NT2/D1 (cell line): ENCODE measurements around the gene CLEC5A.

Experiments used
- DNase-seq: peaks from one replicate; pipeline ENCODE4 v3.0.0-alpha.2; 2011; ENCODE audit warnings: low read depth, low spot score
- H3K27me3 ChIP-seq: 2 replicates; pipeline ENCODE4 v1.6.0; 2011; ENCODE audit warnings: mild to moderate bottlenecking; ENCODE audit not compliant: insufficient read length, insufficient read depth
- H3K36me3 ChIP-seq: 2 replicates; pipeline ENCODE4 v1.6.1; 2011; ENCODE audit warnings: mild to moderate bottlenecking, low read length, mixed read lengths; ENCODE audit not compliant: insufficient read depth, insufficient read length
- H3K4me1 ChIP-seq: 2 replicates; pipeline ENCODE4 v1.5.1; 2011; ENCODE audit not compliant: insufficient read depth, insufficient read length
- H3K4me3 ChIP-seq: 2 replicates; pipeline ENCODE4 v1.5.1; 2011; ENCODE audit warnings: low read depth; ENCODE audit not compliant: insufficient read length
- H3K9ac ChIP-seq: 2 replicates; pipeline ENCODE4 v1.6.0; 2011; ENCODE audit warnings: low read depth; ENCODE audit not compliant: insufficient read length
- H3K9me3 ChIP-seq: 2 replicates; pipeline ENCODE4 v1.5.1; 2011; ENCODE audit warnings: mild to moderate bottlenecking, low read length; ENCODE audit not compliant: insufficient read depth
- SUZ12 ChIP-seq: IDR thresholded peaks from 2 replicates; pipeline ENCODE4 v1.6.1; 2011; ENCODE audit not compliant: insufficient read length, insufficient read depth; ENCODE audit errors: extremely low read depth
- YY1 ChIP-seq: IDR thresholded peaks from 2 replicates; pipeline ENCODE4 v1.6.1; 2011; ENCODE audit not compliant: insufficient read length, insufficient read depth
- ZNF274 ChIP-seq: IDR thresholded peaks from 2 replicates; pipeline ENCODE4 v1.6.1; 2011; ENCODE audit warnings: mild to moderate bottlenecking, low read depth, low read length

CLEC5A gene

GRCh38 chr7:141949451-141949850 is 2.7 kb upstream of the CLEC5A start:
- no peaks in the 10 kb centered on the region for H3K36me3 ChIP-seq
- TF ChIP-seq ZNF274 = no peak
- TF ChIP-seq YY1 = no peak
- TF ChIP-seq SUZ12 = no peak
- DNase-seq = no peak
- no peaks in the 10 kb centered on the region for H3K9me3 ChIP-seq
- H3K4me3 ChIP-seq = no peak overlapping the region
- no peaks in the 10 kb centered on the region for H3K27me3 ChIP-seq
- no peaks in the 10 kb centered on the region for H3K4me1 ChIP-seq
- no peak overlapping the region for H3K9ac ChIP-seq

GRCh38 chr7:141949021-141949420 is 2.2 kb upstream of the CLEC5A start:
- TF ChIP-seq YY1 = no peak
- TF ChIP-seq SUZ12 = no peak
- TF ChIP-seq ZNF274 = no peak
- no peak for DNase-seq

GRCh38 chr7:141945356-141945755 is 1.4 kb downstream of the CLEC5A start:
- H3K4me3 ChIP-seq = no peak overlapping the region
- H3K4me1 ChIP-seq = no peaks in the 10 kb centered on the region
- no peak overlapping the region for H3K9ac ChIP-seq
- H3K36me3 ChIP-seq = no peaks in the 10 kb centered on the region
- no peak for DNase-seq
- TF ChIP-seq YY1 = no peak
- H3K27me3 ChIP-seq = no peaks in the 10 kb centered on the region
- no peaks in the 10 kb centered on the region for H3K9me3 ChIP-seq

More at GRCh38 chr7:141949021-141949420, 2.2 kb upstream of the CLEC5A start:
- Histone ChIP-seq H3K9ac (no peak overlapping the region), H3K9me3 (no peaks in the 10 kb centered on the region), H3K27me3 (no peaks in the 10 kb centered on the region), H3K4me1 (no peaks in the 10 kb centered on the region), H3K4me3 (no peak overlapping the region), H3K36me3 (no peaks in the 10 kb centered on the region)

- TF ChIP-seq SUZ12 = no peak
- TF ChIP-seq ZNF274 = no peak
- TF ChIP-seq YY1 = no peak
Measured at GRCh38 chr7:141944811-141945210, 2.0 kb downstream of the CLEC5A start.

GRCh38 chr7:141943846-141944245 is 2.9 kb downstream of the CLEC5A start:
- no peak for DNase-seq
- H3K36me3 ChIP-seq = no peaks in the 10 kb centered on the region
- no peaks in the 10 kb centered on the region for H3K27me3 ChIP-seq
- TF ChIP-seq SUZ12 = no peak
- no peak for TF ChIP-seq ZNF274
- TF ChIP-seq YY1 = no peak
- H3K4me1 ChIP-seq = no peaks in the 10 kb centered on the region
- no peaks in the 10 kb centered on the region for H3K9me3 ChIP-seq
- H3K4me3 ChIP-seq = no peak overlapping the region
- no peak overlapping the region for H3K9ac ChIP-seq

More at GRCh38 chr7:141944811-141945210, 2.0 kb downstream of the CLEC5A start:
- DNase-seq = no peak
- Histone ChIP-seq H3K4me3 (no peak overlapping the region), H3K27me3 (no peaks in the 10 kb centered on the region), H3K36me3 (no peaks in the 10 kb centered on the region), H3K9me3 (no peaks in the 10 kb centered on the region), H3K9ac (no peak overlapping the region), H3K4me1 (no peaks in the 10 kb centered on the region)

GRCh38 chr7:141941075-141941474 is 5.7 kb downstream of the CLEC5A start:
- no peak for DNase-seq
- no peak for TF ChIP-seq YY1
- TF ChIP-seq SUZ12 = no peak
- no peak for TF ChIP-seq ZNF274

GRCh38 chr7:141930211-141930610 is 16.6 kb downstream of the CLEC5A start:
- Histone ChIP-seq H3K9ac (no peak overlapping the region), H3K27me3 (no peaks in the 10 kb centered on the region), H3K36me3 (no peaks in the 10 kb centered on the region), H3K9me3 (no peaks in the 10 kb centered on the region), H3K4me3 (no peak overlapping the region), H3K4me1 (no peaks in the 10 kb centered on the region)
- DNase-seq = no peak
- TF ChIP-seq SUZ12 = no peak
- no peak for TF ChIP-seq YY1
- no peak for TF ChIP-seq ZNF274

More at GRCh38 chr7:141941075-141941474, 5.7 kb downstream of the CLEC5A start:
- Histone ChIP-seq H3K4me3 (no peak overlapping the region), H3K9me3 (no peaks in the 10 kb centered on the region), H3K4me1 (no peaks in the 10 kb centered on the region), H3K36me3 (no peaks in the 10 kb centered on the region), H3K27me3 (no peaks in the 10 kb centered on the region), H3K9ac (no peak overlapping the region)

GRCh38 chr7:141928845-141929195 is 18.0 kb downstream of the CLEC5A start:
- no peak overlapping the region for H3K4me3 ChIP-seq
- H3K27me3 ChIP-seq = no peaks in the 10 kb centered on the region
- H3K9me3 ChIP-seq = no peaks in the 10 kb centered on the region
- TF ChIP-seq YY1 = no peak
- no peak for TF ChIP-seq SUZ12
- no peaks in the 10 kb centered on the region for H3K36me3 ChIP-seq
- DNase-seq = no peak
- no peaks in the 10 kb centered on the region for H3K4me1 ChIP-seq
- no peak overlapping the region for H3K9ac ChIP-seq
